H1 (cell line): ENCODE measurements around the gene PHKA2. TPM values are rescaled to one million over a fixed set of nuclear protein-coding genes. Genes with fewer than 3 reads are reported as not detected.

Experiments
- CTCF ChIA-PET: fragments of 300-600 bp; sonication (Branson Sonifier 250); formaldehyde crosslinking; loops from one replicate; lab custom pipeline; 2021; ENCODE audit not compliant: partially characterized antibody; lab: Charles Lee
- POLR2A ChIA-PET: fragments of 300-600 bp; sonication (Branson Sonifier 250); formaldehyde crosslinking; loops from one replicate; lab custom pipeline; 2021; ENCODE audit warnings: inconsistent platforms; ENCODE audit not compliant: partially characterized antibody; lab: Charles Lee
- DNase-seq, 2 experiments: peaks; one replicate each; pipeline versions ENCODE4 v3.0.0 to v3.0.0-alpha.2; 2010 to 2022; ENCODE audit warnings: low spot score in 2 of 2, low read depth in 1 of 2, mixed read lengths in 1 of 2
- FAIRE-seq: peaks from 2 replicates; lab custom pipeline; 2011; peaks lifted over from hg19 to GRCh38; lab: Jason Lieb, UNC
- H2AFZ ChIP-seq: 2 replicates; pipeline ENCODE4 v1.8.1; 2012; ENCODE audit warnings: low read length, inconsistent platforms
- H2AK5ac ChIP-seq: 2 replicates; pipeline ENCODE4 v1.6.1; 2013; ENCODE audit warnings: low read depth, low read length
- H2BK120ac ChIP-seq: replicated peaks from 2 replicates; pipeline ENCODE3; 2013; ENCODE audit warnings: low read depth, low read length, inconsistent platforms
- H2BK12ac ChIP-seq: 2 replicates; pipeline ENCODE4 v1.6.1; 2013; ENCODE audit warnings: low read depth, low read length
- H2BK15ac ChIP-seq: 2 replicates; pipeline ENCODE4 v1.6.1; 2013; ENCODE audit warnings: low read length
- H2BK20ac ChIP-seq: 2 replicates; pipeline ENCODE4 v1.6.1; 2013; ENCODE audit warnings: low read length
- H2BK5ac ChIP-seq: 2 replicates; pipeline ENCODE4 v1.6.1; 2013; ENCODE audit warnings: low read depth, low read length
- H3K14ac ChIP-seq: 2 replicates; pipeline ENCODE4 v1.6.1; 2013; ENCODE audit warnings: inconsistent platforms; ENCODE audit not compliant: insufficient read length
- H3K18ac ChIP-seq: 2 replicates; pipeline ENCODE4 v1.6.1; 2013; ENCODE audit warnings: low read length; ENCODE audit errors: extremely low read depth
- H3K23ac ChIP-seq: 2 replicates; pipeline ENCODE4 v1.6.1; 2013; ENCODE audit warnings: inconsistent platforms; ENCODE audit not compliant: insufficient read length
- H3K23me2 ChIP-seq: 2 replicates; pipeline ENCODE4 v1.6.1; 2013; ENCODE audit warnings: low read depth, low read length
- H3K27ac ChIP-seq: 2 replicates; pipeline ENCODE4 v1.6.1; 2011; ENCODE audit warnings: low read depth, low read length, inconsistent platforms
- H3K27me3 ChIP-seq, 4 experiments: replicated peaks in 1 of 4; 1 replicate in 1 of 4; 2 replicates in 3 of 4; pipeline versions ENCODE4 v1.6.1 to v1.8.1; 2011 to 2013; ENCODE audit warnings: low read length in 3 of 4, mild to moderate bottlenecking in 3 of 4, inconsistent platforms in 2 of 4, mixed read lengths in 2 of 4, moderate library complexity in 1 of 4; ENCODE audit not compliant: control insufficient read depth in 3 of 4, insufficient read depth in 3 of 4; ENCODE audit errors: extremely low read depth in 1 of 4
- H3K36me3 ChIP-seq, 4 experiments: 2 replicates each; pipeline versions ENCODE4 v1.6.1 to v1.8.1; 2011 to 2013; ENCODE audit warnings: mild to moderate bottlenecking in 4 of 4, low read length in 3 of 4, moderate library complexity in 2 of 4, control low read depth in 1 of 4, inconsistent platforms in 1 of 4; ENCODE audit not compliant: insufficient read depth in 4 of 4, control insufficient read depth in 2 of 4
- H3K4ac ChIP-seq: replicated peaks from 2 replicates; pipeline ENCODE3; 2013; ENCODE audit warnings: low read length, low read depth, mixed read lengths, inconsistent platforms; ENCODE audit not compliant: insufficient read length
- H3K4me1 ChIP-seq, 4 experiments: replicated peaks in 1 of 4; 1 replicate in 1 of 4; 2 replicates in 3 of 4; pipeline versions ENCODE4 v1.6.1 to v1.8.1; 2011 to 2013; ENCODE audit warnings: low read length in 3 of 4, inconsistent platforms in 2 of 4, mixed read lengths in 1 of 4; ENCODE audit not compliant: insufficient read depth in 4 of 4, control insufficient read depth in 3 of 4
- H3K4me2 ChIP-seq, 2 experiments: 2 replicates each; pipeline versions ENCODE4 v1.6.1 to v1.8.1; 2011 to 2013; ENCODE audit warnings: low read depth in 2 of 2, low read length in 2 of 2, control low read depth in 1 of 2, inconsistent platforms in 1 of 2, mild to moderate bottlenecking in 1 of 2; ENCODE audit not compliant: insufficient read depth in 1 of 2
- H3K4me3 ChIP-seq, 4 experiments: fragments of 200-600, 300-600 bp in 1 of 4; sonication (generic), shearing (Covaris generic), sonication (Bioruptor Twin) in 1 of 4; 2 replicates each; pipeline versions ENCODE4 v1.5.1 to v1.8.1; 2011 to 2016; ENCODE audit warnings: low read length in 4 of 4, low read depth in 3 of 4, control low read depth in 2 of 4, inconsistent platforms in 2 of 4, mild to moderate bottlenecking in 2 of 4, mixed read lengths in 1 of 4, moderate library complexity in 1 of 4; ENCODE audit not compliant: insufficient read depth in 2 of 4; ENCODE audit errors: extremely low read depth in 1 of 4
- H3K56ac ChIP-seq: replicated peaks from 2 replicates; pipeline ENCODE3; 2013; ENCODE audit warnings: low read depth, mild to moderate bottlenecking, mixed read lengths, low read length, inconsistent platforms; ENCODE audit not compliant: insufficient read length
- H3K79me1 ChIP-seq: 2 replicates; pipeline ENCODE4 v1.6.1; 2013; ENCODE audit warnings: low read depth, low read length, control low read depth
- H3K79me2 ChIP-seq, 2 experiments: 2 replicates each; pipeline versions ENCODE4 v1.6.1 to v1.8.1; 2012 to 2013; ENCODE audit warnings: low read length in 2 of 2, mild to moderate bottlenecking in 2 of 2, inconsistent platforms in 1 of 2; ENCODE audit not compliant: insufficient read depth in 2 of 2, control insufficient read depth in 1 of 2
- H3K9ac ChIP-seq, 4 experiments: replicated peaks in 1 of 4; 1 replicate in 1 of 4; 2 replicates in 3 of 4; pipeline versions ENCODE4 v1.6.1 to v1.8.1; 2011 to 2013; ENCODE audit warnings: low read depth in 3 of 4, low read length in 3 of 4, control low read depth in 2 of 4, mild to moderate bottlenecking in 2 of 4, moderate library complexity in 2 of 4, inconsistent platforms in 1 of 4; ENCODE audit errors: extremely low read depth in 1 of 4
- H3K9me3 ChIP-seq, 2 experiments: 2 replicates each; pipeline versions ENCODE4 v1.6.1 to v1.8.1; 2012 to 2013; ENCODE audit warnings: mild to moderate bottlenecking in 2 of 2, moderate library complexity in 2 of 2, control low read depth in 1 of 2, inconsistent platforms in 1 of 2, low read depth in 1 of 2, low read length in 1 of 2, mixed read lengths in 1 of 2; ENCODE audit not compliant: insufficient read depth in 2 of 2
- H4K20me1 ChIP-seq, 2 experiments: replicated peaks in 1 of 2; 2 replicates each; pipeline versions ENCODE3 to v1.8.1; 2011 to 2013; ENCODE audit warnings: inconsistent platforms in 2 of 2, low read length in 2 of 2, mild to moderate bottlenecking in 1 of 2; ENCODE audit not compliant: insufficient read depth in 2 of 2, control insufficient read depth in 1 of 2
- H4K5ac ChIP-seq: 2 replicates; pipeline ENCODE4 v1.6.1; 2013; ENCODE audit warnings: low read length, low read depth, mixed read lengths, inconsistent platforms; ENCODE audit not compliant: insufficient read length
- H4K8ac ChIP-seq: 2 replicates; pipeline ENCODE4 v1.8.0; 2013; ENCODE audit warnings: mild to moderate bottlenecking, moderate library complexity, low read length, inconsistent platforms; ENCODE audit not compliant: insufficient read depth; ENCODE audit errors: extremely low read depth
- H4K91ac ChIP-seq: replicated peaks from 2 replicates; pipeline ENCODE3; 2013; ENCODE audit warnings: low read length, mixed read lengths, inconsistent platforms; ENCODE audit not compliant: insufficient read length
- CBX8 ChIP-seq: fragments of 300-800, 300-1000 bp; sonication (generic); IDR thresholded peaks from 2 replicates; pipeline ENCODE4 v1.7.1; 2016; ENCODE audit warnings: low read depth, low read length, borderline replicate concordance
- CTCF ChIP-seq, 3 experiments: IDR thresholded peaks; 1 replicate in 2 of 3; 2 replicates in 1 of 3; pipeline versions ENCODE4 v1.5.1 to v1.6.1; 2011; ENCODE audit warnings: low read length in 3 of 3, mild to moderate bottlenecking in 3 of 3, inconsistent platforms in 2 of 3, low read depth in 1 of 3, moderate library complexity in 1 of 3; ENCODE audit not compliant: insufficient read depth in 1 of 3; ENCODE audit errors: control extremely low read depth in 1 of 3
- EZH2 ChIP-seq: fragments of 200-600 bp; sonication (generic); IDR thresholded peaks from 2 replicates; pipeline ENCODE4 v1.7.1; 2012; ENCODE audit warnings: low read depth, mild to moderate bottlenecking, moderate library complexity, low read length, inconsistent platforms; ENCODE audit not compliant: severe bottlenecking
- KDM4A ChIP-seq: IDR thresholded peaks from one replicate; pipeline ENCODE4 v1.7.1; 2012; ENCODE audit warnings: low read depth, mild to moderate bottlenecking, moderate library complexity, low read length, inconsistent platforms; ENCODE audit not compliant: severe bottlenecking
- RAD21 ChIP-seq, 2 experiments: IDR thresholded peaks in 1 of 2; conservative IDR thresholded peaks in 1 of 2; 2 replicates each; pipeline ENCODE4 v1.6.1; 2011; ENCODE audit warnings: low read depth in 2 of 2, low read length in 2 of 2, improper control_type of control experiment in 1 of 2, inconsistent platforms in 1 of 2, mild to moderate bottlenecking in 1 of 2, moderate library complexity in 1 of 2
- TBP ChIP-seq: IDR thresholded peaks from 2 replicates; pipeline ENCODE4 v1.6.1; 2011; ENCODE audit warnings: low read depth, low read length, improper control_type of control experiment
- WGBS, 2 experiments: shearing (Covaris generic) in 1 of 2; methylation state at CpG; one replicate each; pipeline versions ENCODE4 v1.1.6 to v1.1.7; 2013 to 2015; ENCODE audit warnings: low lambda C conversion rate in 2 of 2, mixed read lengths in 2 of 2, inconsistent platforms in 1 of 2, low coverage in 1 of 2, missing lambda C conversion rate in 1 of 2; ENCODE audit not compliant: insufficient replicate concordance in 2 of 2, insufficient coverage in 1 of 2, insufficient read length in 1 of 2; ENCODE audit errors: extremely low coverage in 1 of 2, missing lambda C conversion rate in 1 of 2; 5-methylcytosine and 5-hydroxymethylcytosine counted together
- polyA plus RNA-seq, 7 experiments: library from polyadenylated mRNA; depleted of rRNA in 3 of 7; stranded (reverse) in 5 of 7; unstranded in 2 of 7; fragments of >200 nt in 5 of 7; fragments of 200-250 nt in 2 of 7; gene quantifications; 1 replicate in 5 of 7; 2 replicates in 1 of 7; 4 replicates in 1 of 7; pipeline versions ENCODE4 v1.2.1 to v1.2.3, GENCODE V29; 2011 to 2013; ENCODE audit warnings: missing spikeins in 2 of 7, mixed read lengths in 2 of 7
- total RNA-seq: library from RNA; stranded (reverse); fragmentation: NEBNext Ultra II Directional; extraction: Animal tissue kit (Norgen Biotek cat#: 25700); gene quantifications from 2 replicates; pipeline ENCODE4 v1.2.1, GENCODE V29; 2021

The PHKA2 gene
- total and polyA plus RNA-seq, 2 of the 8 experiments (the other 6 are each of a cell fraction or from before 2014, with no cell fraction given), result 28.1 to 35.8 TPM

- H4K5ac ChIP-seq, result no peak overlapping the region
- no peaks in the 10 kb centered on the region for H3K27me3 ChIP-seq
- no peaks in the 10 kb centered on the region for H3K23me2 ChIP-seq
- H3K4me3 ChIP-seq, result no peak overlapping the region
- H2BK20ac ChIP-seq, result no peak overlapping the region
- no peaks in the 10 kb centered on the region for H3K9me3 ChIP-seq
- no peak overlapping the region for H2BK120ac ChIP-seq
- no peak for TF ChIP-seq CBX8
- peak; percentile 63 to 75 for TF ChIP-seq RAD21 (IDR thresholded peaks at IDR 0.05 in 1 of 2, conservative IDR thresholded peaks at IDR 0.05 in 1 of 2; ENCODE audit: low read depth in 2 of 2, low read length in 2 of 2)
- TF ChIP-seq KDM4A, result no peak
- TF ChIP-seq EZH2, result no peak
- no peak for TF ChIP-seq TBP
- peak in 2 of 3 experiments; percentile 57 to 63; a peak in 3 of 4 replicates for TF ChIP-seq CTCF (IDR thresholded peaks at IDR 0.05; ENCODE audit: control extremely low read depth in 1 of 3, insufficient read depth in 1 of 3, low read depth in 1 of 3, low read length in 3 of 3)
- H2AK5ac ChIP-seq, result no peak overlapping the region
- DNase-seq, result no peak
- H4K91ac ChIP-seq, result no peak overlapping the region
- peaks cover 3 to 7% (median 5%) of the 10 kb centered on the region in 4 experiments; a peak in 5 of 8 replicates for H3K36me3 ChIP-seq
- CTCF ChIA-PET, result interaction anchor here (0.9 to 3.2 kb wide), 6 partner anchors 22 to 404 kb away, joined by 3 to 10 read pairs (median 5); no protein-coding TSS in a partner anchor
- H3K9ac ChIP-seq, result no peak overlapping the region
- peaks cover 0 to 1% of the 10 kb centered on the region in 2 experiments for H4K20me1 ChIP-seq
- H3K56ac ChIP-seq, result no peak overlapping the region
- 84% methylated on average over 7 of the region's 9 CpGs; no CpG with 5 or more reads in 1 of the 2 experiments for WGBS, 2 experiments
- no peaks in the 10 kb centered on the region for H3K79me2 ChIP-seq
- H3K4me1 ChIP-seq, result no peaks in the 10 kb centered on the region
- no peak overlapping the region for H3K4ac ChIP-seq
- no peak overlapping the region for H2BK15ac ChIP-seq
- H3K18ac ChIP-seq, result no peak overlapping the region
- H3K27ac ChIP-seq, result no peak overlapping the region
- no peaks in the 10 kb centered on the region for H3K79me1 ChIP-seq
- no peak overlapping the region for H2AFZ ChIP-seq
- no peak overlapping the region for H3K23ac ChIP-seq
- no peak overlapping the region for H2BK5ac ChIP-seq
- no peak overlapping the region for H3K14ac ChIP-seq
- POLR2A ChIA-PET, result interaction anchor here (0.6 kb wide), 1 partner anchor 189 kb away, joined by 3 read pairs; no protein-coding TSS in a partner anchor
- FAIRE-seq, result peak; percentile 70
- no peak overlapping the region for H3K4me2 ChIP-seq
- no peak overlapping the region for H2BK12ac ChIP-seq
- H4K8ac ChIP-seq, result no peak overlapping the region
Measured at GRCh38 chrX:18931972-18932371, 51.9 kb downstream of the PHKA2 start.
